ENCODE measurements around the gene GATA5. TPM values are rescaled to one million over a fixed set of nuclear protein-coding genes. Genes with fewer than 3 reads are reported as not detected.

GATA5 gene
- total RNA-seq, 1 experiment from 2014 or later = not detected

GRCh38 chr20:62433658-62434497 lies 41.9 kb downstream of the GATA5 start:
- no peaks in the 10 kb centered on the region for H3K9me3 ChIP-seq (ENCODE audit: control insufficient read depth in 1 of 2, insufficient read depth in 1 of 2, low read depth in 1 of 2, low read length in 2 of 2)
- H3K4me1 ChIP-seq (ENCODE audit: control insufficient read depth in 1 of 2, insufficient read depth in 2 of 2, low read length in 2 of 2) = peaks cover 4% of the 10 kb centered on the region in 2 experiments; a peak in 2 of 4 replicates
- no peak overlapping the region for H3K27ac ChIP-seq (ENCODE audit: low read depth, low read length)
- H3K4me2 ChIP-seq (ENCODE audit: low read length) = no peak overlapping the region
- no peak overlapping the region for H2AFZ ChIP-seq (ENCODE audit: low read depth, low read length, poor library complexity, severe bottlenecking)
- ATAC-seq = no peak
- H3K79me2 ChIP-seq (ENCODE audit: insufficient read depth, low read length) = no peaks in the 10 kb centered on the region
- H4K20me1 ChIP-seq (ENCODE audit: insufficient read depth) = no peaks in the 10 kb centered on the region
- ChIA-PET RAD21 (ENCODE audit: low non-redundant PET in 1 of 2, low total read pairs in 2 of 2, uncharacterized antibody in 2 of 2, unreplicated experiment in 2 of 2) (no interaction called here), POLR2A (no interaction called here), CTCF (no interaction called here)
- intact Hi-C loops (cut with micrococcal nuclease) = no loop called here
- BruUV-seq (replicated peaks) = no TSS peak
- no peak overlapping the region for H3K4me3 ChIP-seq (replicated peaks in 1 of 2; ENCODE audit: low read depth in 1 of 2, low read length in 2 of 2)
- DNase-seq (ENCODE audit: low read depth, low spot score) = no peak
- H3K36me3 ChIP-seq (ENCODE audit: control insufficient read depth in 1 of 2, insufficient read depth in 2 of 2, low read length in 2 of 2) = no peaks in the 10 kb centered on the region
- no peaks in the 10 kb centered on the region for H3K9me2 ChIP-seq (ENCODE audit: insufficient read depth)
- TF ChIP-seq ZFX (IDR thresholded peaks at IDR 0.05) (no peak), REST (IDR thresholded peaks at IDR 0.05; ENCODE audit: low read depth) (no peak), SRF (IDR thresholded peaks at IDR 0.05; ENCODE audit: low read depth) (no peak), ZBTB33 (IDR thresholded peaks at IDR 0.05; ENCODE audit: extremely low read depth, insufficient replicate concordance, low read length) (no peak), POLR2A (IDR thresholded peaks at IDR 0.05; ENCODE audit: borderline replicate concordance, extremely low read depth, insufficient read depth, insufficient read length) (no peak), RAD21 (IDR thresholded peaks at IDR 0.05; ENCODE audit: low read depth) (no peak), YY1 (IDR thresholded peaks at IDR 0.05; ENCODE audit: extremely low read depth, insufficient replicate concordance, low read depth, low read length) (no peak), ZNF274 (IDR thresholded peaks at IDR 0.05; ENCODE audit: low read depth, low read length) (no peak), CTCF (IDR thresholded peaks at IDR 0.05 in 2 of 3, conservative IDR thresholded peaks at IDR 0.05 in 1 of 3; ENCODE audit: borderline replicate concordance in 1 of 3, insufficient read depth in 1 of 3, low read depth in 2 of 3, low read length in 2 of 3) (no peak), SP1 (IDR thresholded peaks at IDR 0.05; ENCODE audit: low read depth) (no peak), EGR1 (IDR thresholded peaks at IDR 0.05; ENCODE audit: low read depth) (no peak), JUND (IDR thresholded peaks at IDR 0.05) (no peak), CBX3 (IDR thresholded peaks at IDR 0.05; ENCODE audit: low read depth) (no peak), SIN3A (IDR thresholded peaks at IDR 0.05; ENCODE audit: low read depth) (no peak), FOSL1 (IDR thresholded peaks at IDR 0.05; ENCODE audit: low read depth) (no peak), POLR2AphosphoS5 (IDR thresholded peaks at IDR 0.05; ENCODE audit: low read depth, low read length) (no peak), CEBPB (IDR thresholded peaks at IDR 0.05; ENCODE audit: low read depth) (no peak), EZH2phosphoT487 (IDR thresholded peaks at IDR 0.05; ENCODE audit: borderline replicate concordance) (no peak), ELF1 (IDR thresholded peaks at IDR 0.05; ENCODE audit: borderline replicate concordance, low read depth) (no peak)
- TF ChIP-seq, protein P1, sequence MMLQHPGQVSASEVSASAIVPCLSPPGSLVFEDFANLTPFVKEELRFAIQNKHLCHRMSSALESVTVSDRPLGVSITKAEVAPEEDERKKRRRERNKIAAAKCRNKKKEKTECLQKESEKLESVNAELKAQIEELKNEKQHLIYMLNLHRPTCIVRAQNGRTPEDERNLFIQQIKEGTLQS (IDR thresholded peaks at IDR 0.05) = no peak
- H3K9ac ChIP-seq (ENCODE audit: low read length) = no peak overlapping the region
- no peaks in the 10 kb centered on the region for H3K27me3 ChIP-seq (ENCODE audit: insufficient read depth, low read length)
